NCI-H1417 (cell line): ENCODE data around the gene GPR137B.

Experiments used
- DNase-seq, 3 experiments: peaks; one replicate each; lab custom pipeline; 2025; lab: John Stamatoyannopoulos, UW

Gene GPR137B, protein sequence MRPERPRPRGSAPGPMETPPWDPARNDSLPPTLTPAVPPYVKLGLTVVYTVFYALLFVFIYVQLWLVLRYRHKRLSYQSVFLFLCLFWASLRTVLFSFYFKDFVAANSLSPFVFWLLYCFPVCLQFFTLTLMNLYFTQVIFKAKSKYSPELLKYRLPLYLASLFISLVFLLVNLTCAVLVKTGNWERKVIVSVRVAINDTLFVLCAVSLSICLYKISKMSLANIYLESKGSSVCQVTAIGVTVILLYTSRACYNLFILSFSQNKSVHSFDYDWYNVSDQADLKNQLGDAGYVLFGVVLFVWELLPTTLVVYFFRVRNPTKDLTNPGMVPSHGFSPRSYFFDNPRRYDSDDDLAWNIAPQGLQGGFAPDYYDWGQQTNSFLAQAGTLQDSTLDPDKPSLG

DNA sequence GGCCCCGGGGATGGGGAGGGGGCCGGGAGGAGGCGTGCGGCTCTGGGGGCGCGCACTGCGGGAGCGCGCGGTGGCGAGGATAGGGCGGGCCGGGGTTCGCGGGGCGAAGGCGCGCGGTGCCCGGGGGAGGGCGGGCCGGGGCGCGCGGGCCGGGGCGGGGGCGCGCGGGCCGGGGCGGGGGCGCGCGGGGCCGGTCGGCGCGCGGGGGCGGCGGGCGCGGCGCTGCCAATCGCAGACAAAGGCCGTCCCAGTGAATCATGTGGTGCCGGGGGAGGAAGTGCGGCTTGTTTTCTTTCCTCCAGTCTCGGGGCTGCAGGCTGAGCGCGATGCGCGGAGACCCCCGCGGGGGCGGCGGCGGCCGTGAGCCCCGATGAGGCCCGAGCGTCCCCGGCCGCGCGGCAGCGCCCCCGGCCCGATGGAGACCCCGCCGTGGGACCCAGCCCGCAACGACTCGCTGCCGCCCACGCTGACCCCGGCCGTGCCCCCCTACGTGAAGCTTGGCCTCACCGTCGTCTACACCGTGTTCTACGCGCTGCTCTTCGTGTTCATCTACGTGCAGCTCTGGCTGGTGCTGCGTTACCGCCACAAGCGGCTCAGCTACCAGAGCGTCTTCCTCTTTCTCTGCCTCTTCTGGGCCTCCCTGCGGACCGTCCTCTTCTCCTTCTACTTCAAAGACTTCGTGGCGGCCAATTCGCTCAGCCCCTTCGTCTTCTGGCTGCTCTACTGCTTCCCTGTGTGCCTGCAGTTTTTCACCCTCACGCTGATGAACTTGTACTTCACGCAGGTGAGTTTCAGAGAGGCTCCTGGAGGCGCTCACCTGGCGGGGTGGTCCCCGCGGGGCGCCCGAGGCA lies at the start of gene GPR137B:
Gene GPR137B (plus strand): TSS at position 287 of the 851 bp plus-strand sequence. CDS start 84 bp downstream, at position 371.
- peak in 2 of 3 experiments; percentile 77 to 81 for DNase-seq

DNA sequence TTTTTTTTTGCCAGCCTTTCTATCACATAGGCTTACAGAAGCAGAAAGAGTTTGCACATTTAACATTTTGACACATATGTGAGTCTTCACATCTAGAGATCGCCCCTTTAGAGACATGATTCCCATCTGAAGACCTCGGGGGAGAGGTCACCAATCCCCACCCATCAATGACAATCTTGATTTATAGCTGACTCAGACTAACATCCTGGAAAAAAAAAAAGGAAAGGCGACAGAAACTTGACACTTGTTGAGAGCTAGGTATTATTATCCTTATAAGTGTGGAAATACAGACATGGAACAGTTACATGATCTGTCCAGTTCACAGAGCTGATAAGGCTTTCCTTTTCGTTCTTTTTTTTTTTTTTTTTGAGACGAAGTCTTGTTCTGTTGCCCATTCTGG lies 49.4 kb upstream of the GPR137B start:
- no peak for DNase-seq

DNA sequence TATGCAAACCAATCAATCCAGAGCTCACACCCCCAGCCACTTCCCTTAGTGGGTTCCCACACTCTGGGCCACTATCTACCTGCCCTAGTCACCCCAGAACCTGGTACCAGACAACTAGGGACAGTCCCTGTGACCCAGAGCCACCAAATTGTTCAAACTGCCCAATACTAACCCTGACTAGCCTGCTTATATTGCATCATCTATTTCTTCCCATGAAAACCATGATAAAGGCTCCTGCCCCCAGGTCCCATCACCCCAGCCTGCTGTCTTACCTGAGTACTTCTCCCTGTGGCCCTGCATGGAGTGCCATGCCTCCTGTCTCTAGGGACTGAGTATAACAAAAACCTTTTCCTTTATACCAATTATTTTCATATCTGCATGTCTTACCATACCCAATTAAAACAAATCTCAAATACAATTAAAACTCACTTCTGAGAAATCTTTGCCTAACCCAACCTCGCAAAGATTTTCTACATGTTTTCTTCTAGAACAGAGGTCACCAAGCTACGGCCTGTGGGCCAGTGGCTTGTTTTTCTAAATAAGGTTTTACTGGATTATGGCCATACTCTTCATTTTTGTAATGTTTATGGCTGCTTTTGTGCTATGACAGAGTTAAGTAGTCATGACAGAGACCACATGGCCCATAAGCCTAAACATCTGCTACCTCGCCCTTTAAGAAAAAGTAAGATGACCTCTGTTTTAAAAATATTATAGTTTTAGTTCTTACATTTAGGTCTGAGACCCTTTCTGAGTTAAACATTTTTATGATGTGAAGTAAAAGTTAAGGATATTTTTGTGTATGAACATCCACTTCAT lies 46.4 kb upstream of the GPR137B start:
- DNase-seq = no peak

DNA sequence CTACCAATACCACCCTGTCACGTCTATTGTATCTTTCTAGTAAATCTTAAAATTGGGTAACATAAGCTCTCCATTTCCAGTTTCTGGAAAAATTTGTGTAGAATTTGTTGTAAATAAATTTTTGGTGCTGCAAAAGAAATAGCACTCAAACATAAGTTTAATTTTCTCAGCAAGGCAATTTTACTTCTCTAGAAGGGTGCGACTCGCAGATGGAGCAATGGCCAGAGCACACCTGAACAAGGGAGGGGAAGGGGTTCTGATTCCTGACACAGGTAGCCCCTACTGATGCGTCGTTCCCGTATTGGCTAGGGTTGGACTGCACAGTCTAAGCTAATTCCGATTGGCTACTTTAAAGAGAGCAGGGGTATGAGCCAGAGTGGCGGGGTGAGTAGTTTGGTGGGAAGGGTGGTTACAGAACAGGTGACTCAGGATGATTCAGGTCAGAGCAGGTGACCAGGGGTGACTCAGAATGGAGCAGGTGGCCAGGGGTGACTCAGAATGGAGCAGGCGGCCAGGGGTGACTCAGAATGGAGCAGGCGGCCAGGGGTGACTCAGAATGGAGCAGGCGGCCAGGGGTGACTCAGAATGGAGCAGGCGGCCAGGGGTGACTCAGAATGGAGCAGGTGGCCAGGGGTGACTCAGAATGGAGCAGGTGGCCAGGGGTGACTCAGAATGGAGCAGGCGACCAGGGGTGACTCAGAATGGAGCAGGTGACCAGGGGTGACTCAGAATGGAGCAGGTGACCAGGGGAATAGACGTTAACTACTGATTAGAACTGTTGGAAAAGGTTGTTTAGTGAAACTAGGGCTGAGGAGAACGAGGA lies 45.5 kb upstream of the GPR137B start:
- peak; percentile 14 to 43 (median 17) for DNase-seq

DNA sequence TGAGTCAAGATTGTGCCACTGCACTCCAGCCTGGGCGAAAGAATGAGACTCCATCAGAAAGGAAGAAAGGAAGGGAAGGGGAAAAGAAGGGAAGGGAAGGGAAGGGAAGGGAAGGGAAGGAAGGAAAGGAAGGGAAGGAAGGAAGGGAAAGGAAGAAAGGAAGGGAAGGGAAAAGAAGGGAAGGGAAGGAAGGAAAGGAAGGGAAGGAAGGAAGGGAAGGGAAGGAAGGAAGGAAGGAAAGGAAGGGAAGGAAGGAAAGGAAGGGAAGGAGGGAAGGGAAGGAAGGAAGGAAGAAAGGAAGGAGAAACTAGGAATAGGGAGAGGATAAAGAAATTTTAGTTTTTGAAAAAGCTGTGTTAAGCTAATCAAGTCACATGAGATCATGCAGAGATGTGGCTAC lies 44.1 kb upstream of the GPR137B start:
- no peak for DNase-seq

DNA sequence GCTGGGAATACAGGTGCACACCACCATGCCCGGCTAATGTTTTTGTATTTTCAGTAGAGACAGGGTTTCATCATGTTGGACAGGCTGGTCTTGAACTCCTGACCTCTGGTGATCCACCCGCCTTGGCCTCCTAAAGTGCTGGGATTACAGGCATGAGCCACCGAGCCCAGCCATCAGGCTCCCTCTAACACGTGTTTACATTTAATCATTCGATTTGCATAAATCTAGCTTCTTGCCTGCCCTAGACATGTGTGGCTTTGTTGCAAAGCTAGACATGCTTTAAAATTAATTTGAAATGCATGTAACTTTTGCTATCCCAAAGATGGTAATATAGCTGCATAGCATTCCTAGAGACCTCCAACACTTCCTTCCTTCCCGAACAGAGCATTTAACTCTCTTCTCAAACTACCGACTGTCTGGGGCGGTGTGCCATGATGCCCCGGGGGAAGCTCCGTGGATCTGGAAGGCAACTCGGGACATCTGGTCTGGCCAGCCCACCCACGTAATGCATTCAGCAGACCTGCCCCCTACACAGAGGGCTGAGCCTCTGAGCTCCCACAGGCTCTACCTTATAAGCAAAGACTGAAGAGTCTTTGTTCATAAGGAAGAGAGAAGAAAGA lies 42.9 kb upstream of the GPR137B start:
- no peak for DNase-seq

DNA sequence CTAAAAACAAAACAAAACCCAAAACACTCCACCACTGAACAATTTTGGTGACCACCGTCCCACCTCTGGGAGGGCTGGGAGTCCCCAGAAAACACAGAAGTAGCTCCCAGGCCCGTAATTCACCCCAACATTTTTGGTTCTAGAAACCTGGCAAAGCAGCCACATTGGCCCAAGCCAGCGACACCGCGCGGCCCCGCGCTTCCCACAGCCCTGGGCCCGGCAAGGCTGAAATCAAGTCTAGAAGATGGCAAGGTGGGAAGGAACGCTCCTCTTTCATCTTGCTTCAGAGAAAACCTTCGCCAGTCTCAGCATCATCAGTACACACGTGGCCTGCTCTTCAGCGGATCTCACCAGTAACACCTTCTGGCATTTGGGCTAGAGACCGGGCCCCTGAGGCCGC lies 41.5 kb upstream of the GPR137B start:
- DNase-seq = no peak

DNA sequence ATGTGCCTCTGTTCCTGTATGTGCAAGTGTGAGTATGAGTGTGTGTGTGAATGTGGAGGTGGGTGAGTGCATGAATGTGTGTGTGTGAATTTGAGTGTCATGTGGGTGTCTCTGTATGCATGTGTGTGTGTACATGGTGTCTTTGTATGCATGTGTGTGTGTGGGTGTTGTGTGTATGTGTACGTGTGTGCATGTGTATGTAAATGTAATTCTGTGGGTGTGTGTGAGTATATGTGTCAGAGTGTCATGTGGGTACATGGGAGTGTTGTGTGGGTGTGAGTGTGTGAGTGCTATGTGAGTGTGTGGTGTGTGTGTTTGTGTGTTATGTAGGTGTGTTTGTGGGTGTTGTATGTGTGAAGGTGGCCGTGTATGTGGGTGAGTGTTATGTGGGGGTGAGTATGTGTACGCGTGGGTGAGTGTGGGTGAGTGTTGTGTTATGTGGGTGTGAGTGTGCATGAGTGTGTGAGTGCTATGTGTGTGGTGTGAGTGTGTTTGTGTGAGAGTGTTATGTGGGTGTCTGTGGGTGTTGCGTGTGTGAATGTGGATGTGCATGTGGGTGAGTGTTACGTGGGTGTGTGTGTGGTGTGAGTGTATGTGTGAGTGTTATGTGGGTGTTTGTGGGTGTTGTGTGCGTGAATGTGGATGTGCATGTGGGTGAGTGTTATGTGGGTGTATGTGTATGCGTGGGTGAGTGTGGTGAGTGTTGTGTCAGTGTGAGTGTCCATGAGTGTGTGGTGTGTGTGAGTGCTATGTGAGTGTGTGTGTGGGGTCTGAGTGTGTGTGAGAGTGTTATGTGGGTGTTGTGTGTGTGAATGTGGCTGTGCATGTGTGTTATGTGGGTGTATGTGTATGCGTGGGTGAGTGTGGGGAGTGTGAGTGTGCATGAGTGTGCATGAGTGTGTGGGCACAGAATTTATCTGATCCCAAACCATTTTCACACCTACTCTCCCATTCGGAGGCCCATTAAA lies 40.8 kb upstream of the GPR137B start:
- DNase-seq = no peak

DNA sequence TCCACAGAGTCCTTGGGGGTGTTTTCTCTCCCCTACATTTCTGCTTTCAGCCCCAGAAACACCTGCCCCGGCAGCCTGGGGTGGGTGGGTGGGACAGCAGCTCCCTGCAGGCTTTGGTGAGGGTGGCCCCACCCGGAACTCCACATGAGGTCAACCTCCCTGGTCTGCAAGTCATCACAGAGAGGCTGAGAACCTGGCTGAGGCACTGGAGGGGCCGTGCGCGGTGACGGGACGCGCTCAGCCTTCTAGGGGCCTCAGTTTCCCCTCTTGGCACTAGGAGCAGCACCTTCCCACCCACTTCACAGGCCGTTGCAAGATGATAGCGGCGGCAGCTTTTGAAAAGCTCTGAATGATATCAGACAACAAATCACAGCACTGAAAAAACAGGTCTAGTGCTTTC lies 39.7 kb upstream of the GPR137B start:
- DNase-seq = no peak

DNA sequence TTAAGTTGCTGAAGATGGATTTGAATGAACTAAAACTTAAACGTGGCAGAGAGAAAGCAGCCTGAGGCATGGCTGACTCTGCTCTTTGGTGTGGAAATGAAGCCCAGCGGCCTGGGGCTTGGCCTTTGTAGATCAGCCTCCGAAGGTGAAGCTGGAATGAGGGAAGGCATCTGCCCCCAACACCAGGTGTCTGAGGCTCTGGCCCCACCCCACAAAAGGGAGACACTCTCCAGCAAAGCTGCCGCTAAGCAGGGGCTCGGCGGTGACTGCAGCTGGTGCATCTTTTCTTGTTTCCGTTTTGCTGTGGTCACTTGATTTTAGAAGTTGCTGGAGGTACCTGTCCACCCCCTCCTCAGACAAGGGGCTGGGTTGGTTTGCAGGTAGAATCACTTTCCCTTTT lies 39.3 kb upstream of the GPR137B start:
- no peak for DNase-seq

DNA sequence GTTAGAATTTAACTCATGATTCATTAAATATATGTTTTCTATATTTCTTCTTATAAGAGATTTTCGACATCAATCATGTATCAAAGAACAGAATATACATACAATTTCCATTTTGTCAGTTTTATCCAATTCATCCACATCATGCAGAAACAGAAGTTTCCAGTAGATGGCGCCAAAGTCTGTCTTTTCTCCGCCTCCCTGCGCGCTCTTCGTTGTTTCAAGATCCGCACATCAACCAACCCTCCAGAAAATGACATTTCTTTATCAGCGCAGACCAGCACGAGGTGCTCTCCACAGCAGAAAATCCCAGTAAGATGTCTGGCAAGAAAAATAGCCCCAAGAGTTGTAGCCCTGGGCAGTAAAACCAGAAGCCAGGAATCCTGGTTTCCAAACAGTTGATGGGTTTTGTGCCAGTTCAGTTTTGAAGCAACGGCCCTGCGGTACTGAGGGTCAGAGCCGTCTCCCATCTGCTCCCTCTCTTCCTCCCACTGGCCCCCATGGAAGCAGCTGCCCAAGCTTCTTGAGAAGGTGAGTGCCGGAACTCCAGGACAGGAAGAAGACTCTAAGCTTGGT lies 38.6 kb upstream of the GPR137B start:
- peak; percentile 18 to 78 (median 40) for DNase-seq

DNA sequence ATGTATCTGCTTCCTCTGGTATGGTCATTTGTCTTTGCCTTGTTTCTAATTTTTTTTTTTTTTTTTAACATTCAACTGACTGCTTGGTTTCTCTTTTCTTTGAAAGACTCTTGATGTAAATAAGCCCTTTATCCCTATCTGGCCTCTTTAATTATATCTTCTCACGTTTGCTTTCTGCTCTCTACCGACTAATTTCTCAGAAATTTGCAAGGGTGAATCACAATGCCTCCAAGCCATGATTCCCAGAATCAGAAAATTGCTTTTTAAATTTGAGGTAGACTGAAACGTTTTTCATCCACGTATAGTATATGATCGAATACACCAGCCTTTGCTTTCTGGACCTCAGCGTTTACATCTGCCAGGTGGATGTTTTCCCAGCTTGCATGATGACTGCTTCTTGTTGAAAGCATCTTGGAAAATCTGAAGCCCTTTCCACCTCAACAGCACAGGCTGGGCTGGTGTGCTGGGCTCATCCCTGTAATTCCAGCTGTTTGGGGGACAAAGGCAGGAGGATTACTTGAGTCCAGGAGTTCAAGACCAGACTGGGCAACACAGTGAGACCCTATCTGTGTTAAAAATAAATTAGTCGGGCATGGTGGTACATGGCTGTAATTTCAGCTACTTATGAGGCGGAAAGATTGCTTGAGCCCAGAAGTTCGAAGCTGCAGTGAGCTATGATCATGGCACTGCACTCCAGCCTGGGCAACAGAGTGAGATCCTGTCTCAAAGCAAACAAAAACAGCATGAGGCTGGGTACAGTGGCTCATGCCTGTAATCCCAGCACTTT lies 35.0 kb upstream of the GPR137B start:
- DNase-seq = peak in 1 of 3 experiments; percentile 7

DNA sequence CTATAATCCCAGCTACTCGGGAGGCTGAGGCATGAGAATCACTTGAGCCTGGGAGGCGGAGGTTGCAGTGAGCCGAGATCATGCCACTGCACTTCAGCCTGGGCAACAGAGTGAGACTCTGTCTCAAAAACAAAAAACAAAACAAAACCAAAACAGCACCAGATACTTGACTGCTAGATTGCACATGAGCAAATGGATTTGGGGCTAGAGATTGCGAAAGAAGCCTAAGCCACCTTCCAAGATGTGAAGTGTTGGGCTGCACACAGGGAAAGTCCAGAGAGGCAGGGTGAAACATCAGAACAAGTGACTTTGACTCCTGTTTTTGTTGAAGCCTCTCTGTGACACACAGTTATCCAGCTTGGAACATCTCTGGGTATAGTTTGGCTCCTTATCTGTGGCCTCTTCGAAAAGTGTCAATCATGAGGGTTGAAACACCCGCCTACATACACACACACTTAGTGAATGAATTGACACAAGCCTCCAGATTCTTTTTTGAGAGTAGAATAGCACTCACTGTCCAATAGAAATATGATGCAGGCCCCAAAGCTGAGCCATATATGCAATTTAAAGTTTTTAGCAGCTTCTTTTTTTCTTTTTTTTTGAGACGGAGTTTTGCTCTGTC lies 34.2 kb upstream of the GPR137B start:
- no peak for DNase-seq

DNA sequence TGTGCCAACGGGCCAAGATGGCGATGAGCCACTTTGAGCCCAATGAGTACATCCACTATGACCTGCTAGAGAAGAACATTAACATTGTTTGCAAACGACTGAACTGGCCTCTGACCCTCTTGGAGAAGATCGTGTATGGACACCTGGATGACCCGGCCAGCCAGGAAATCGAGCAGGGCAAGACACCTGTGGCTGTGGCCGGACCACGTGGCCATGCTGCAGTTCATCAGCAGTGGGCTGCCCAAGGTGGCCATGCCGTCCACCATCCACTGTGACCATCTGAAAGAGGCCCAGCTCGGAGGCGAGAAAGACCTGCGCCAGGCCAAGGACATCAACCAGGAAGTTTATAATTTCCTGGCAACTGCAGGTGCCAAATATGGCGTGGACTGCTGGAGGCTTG lies 32.2 kb upstream of the GPR137B start:
- DNase-seq = no peak

DNA sequence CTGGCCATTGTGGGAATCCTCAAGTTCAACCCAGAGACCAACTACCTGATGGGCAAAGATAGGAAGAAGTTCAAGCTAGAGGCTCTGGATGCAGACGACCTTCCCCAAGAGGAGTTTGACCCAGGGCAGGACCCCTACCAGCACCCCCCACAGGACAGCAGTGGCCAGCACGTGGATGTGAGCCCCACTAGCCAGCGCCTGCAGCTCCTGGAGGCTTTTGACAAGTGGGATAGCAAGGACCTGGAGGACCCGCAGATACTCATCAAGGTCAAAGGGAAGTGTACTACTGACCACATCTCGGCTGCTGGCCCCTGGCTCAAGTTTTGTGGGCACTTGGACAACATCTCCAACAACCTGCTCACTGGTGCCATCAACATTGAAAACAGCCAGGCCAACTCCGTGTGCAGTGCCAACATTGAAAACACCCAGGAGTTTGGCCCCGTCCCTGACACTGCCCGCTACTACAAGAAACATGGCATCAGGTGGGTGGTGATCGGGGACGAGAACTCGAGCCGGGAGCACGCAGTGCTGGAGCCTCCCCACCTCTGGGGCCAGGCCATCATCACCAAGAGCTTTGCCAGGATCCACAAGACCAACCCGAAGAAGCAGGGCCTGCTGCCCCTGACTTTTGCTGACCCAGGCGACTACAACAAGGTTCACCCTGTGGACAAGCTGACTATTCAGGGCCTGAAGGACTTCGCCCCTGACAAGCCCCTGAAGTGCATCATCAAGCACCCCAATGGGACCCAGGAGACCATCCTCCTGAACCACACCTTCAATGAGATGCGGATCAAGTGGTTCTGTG lies 30.6 kb upstream of the GPR137B start:
- no peak for DNase-seq

DNA sequence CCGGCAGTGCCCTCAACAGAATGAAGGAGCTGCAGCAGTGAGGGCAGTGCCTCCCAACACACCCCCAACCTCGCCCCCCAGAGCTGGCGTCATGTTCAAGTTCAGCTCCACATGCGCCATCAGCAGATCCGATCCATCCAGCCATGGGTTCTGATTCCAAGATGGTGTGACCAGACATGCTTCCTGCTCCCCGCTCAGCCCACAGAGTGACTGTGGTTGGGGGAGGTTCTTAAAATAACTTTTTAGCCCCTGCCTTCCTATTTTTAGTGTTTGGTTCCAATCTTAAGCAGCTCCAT lies 30.1 kb upstream of the GPR137B start:
- DNase-seq = no peak

DNA sequence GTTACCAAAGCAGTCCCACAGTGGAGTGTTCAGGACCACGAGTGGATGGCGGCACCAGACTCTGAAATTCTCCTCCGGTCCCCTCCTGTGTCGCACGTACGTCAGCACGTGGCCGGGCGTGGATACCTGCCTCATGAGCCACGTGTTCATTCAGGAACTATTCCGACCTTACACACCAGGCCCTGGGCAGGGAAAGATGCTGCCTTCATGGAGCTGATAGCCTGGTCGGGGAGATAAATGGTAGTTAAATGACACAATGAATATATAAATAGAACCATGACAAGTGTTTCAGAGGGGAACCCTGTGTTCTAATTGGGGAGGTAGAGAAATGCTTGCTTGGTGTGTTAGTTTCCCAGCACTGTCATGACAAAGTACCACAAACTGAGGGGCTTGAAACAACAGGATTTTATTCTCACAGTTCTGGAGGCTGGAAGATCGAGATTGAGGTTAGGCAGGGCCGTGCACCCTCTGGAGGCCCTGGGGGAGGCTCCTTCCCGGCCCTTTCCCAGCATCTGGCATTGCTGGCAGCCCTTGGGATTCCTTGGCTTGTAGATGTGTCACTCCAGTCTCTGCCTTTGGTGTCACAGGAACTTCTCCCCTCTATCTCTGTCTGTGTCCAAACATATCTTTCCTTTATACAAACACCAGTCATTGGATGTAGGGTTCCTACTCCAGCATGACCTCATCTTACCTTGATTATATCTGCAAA lies 28.9 kb upstream of the GPR137B start:
- DNase-seq = no peak
